Measurements from ENCODE around the gene SIDT2. TPM values are rescaled to one million over a fixed set of nuclear protein-coding genes. Genes with fewer than 3 reads are reported as not detected.

The SIDT2 gene
- total and polyA plus RNA-seq, 8 donors, result 15.1 to 310 (median 50.0) TPM

- TF ChIP-seq CTCF (IDR thresholded peaks at IDR 0.05) (no peak), POLR2A (IDR thresholded peaks at IDR 0.05) (no peak), EP300 (IDR thresholded peaks at IDR 0.05) (no peak), POLR2AphosphoS5 (IDR thresholded peaks at IDR 0.05) (no peak)
- peak; percentile 55 to 73 for DNase-seq
- Histone ChIP-seq H3K9me3 (no peaks in the 10 kb centered on the region), H3K4me3 (no peak overlapping the region), H3K4me1 (peaks cover 64 to 89% (median 79%) of the 10 kb centered on the region in 4 donors), H3K36me3 (peaks cover 38 to 68% (median 55%) of the 10 kb centered on the region in 4 donors), H3K27me3 (no peaks in the 10 kb centered on the region), H3K27ac (peak overlapping the region; percentile 73 to 99 (median 80))
- WGBS, 5 donors, result 54 to 73% (median 56%) methylated on average over 10 to 11 of the region's 11 CpGs
- intact Hi-C loops (cut with DNase I; ENCODE audit: low total_unique reads), result no loop called here
Observed at GRCh38 chr11:117183724-117184349, 5.3 kb downstream of the SIDT2 start.

GRCh38 chr11:117185736-117186430, 7.3 kb downstream of the SIDT2 start:
- Histone ChIP-seq H3K27ac (peak overlapping the region; percentile 60 to 99 (median 75)), H3K4me3 (no peak overlapping the region), H3K36me3 (peaks cover 58 to 88% (median 75%) of the 10 kb centered on the region in 4 donors), H3K4me1 (peaks cover 48 to 81% (median 66%) of the 10 kb centered on the region in 4 donors), H3K27me3 (no peaks in the 10 kb centered on the region), H3K9me3 (no peaks in the 10 kb centered on the region)
- WGBS, 5 donors, result 50 to 79% (median 53%) methylated on average over 5 of the region's 5 CpGs
- TF ChIP-seq POLR2AphosphoS5 (IDR thresholded peaks at IDR 0.05), result no peak
- TF ChIP-seq EP300 (IDR thresholded peaks at IDR 0.05), result no peak
- TF ChIP-seq POLR2A (IDR thresholded peaks at IDR 0.05), result no peak
- no peak for TF ChIP-seq CTCF (IDR thresholded peaks at IDR 0.05)
- peak; percentile 12 to 14 for DNase-seq
- intact Hi-C loops (cut with DNase I; ENCODE audit: low total_unique reads), result loop anchor here (5.0 kb wide), 1 partner anchor 41 kb away; no protein-coding TSS in a partner anchor

- Histone ChIP-seq H3K27me3 (no peaks in the 10 kb centered on the region), H3K27ac (peak overlapping the region; percentile 60 to 99 (median 75)), H3K4me1 (peaks cover 43 to 76% (median 61%) of the 10 kb centered on the region in 4 donors), H3K4me3 (no peak overlapping the region), H3K9me3 (no peaks in the 10 kb centered on the region), H3K36me3 (peaks cover 62 to 94% (median 80%) of the 10 kb centered on the region in 4 donors)
- intact Hi-C loops (cut with DNase I; ENCODE audit: low total_unique reads), result loop anchor here (5.0 kb wide), 1 partner anchor 41 kb away; no protein-coding TSS in a partner anchor
- peak in 1 of 2 donors; percentile 2 for DNase-seq
- no peak for TF ChIP-seq CTCF (IDR thresholded peaks at IDR 0.05)
- TF ChIP-seq EP300 (IDR thresholded peaks at IDR 0.05), result no peak
- no peak for TF ChIP-seq POLR2A (IDR thresholded peaks at IDR 0.05)
- TF ChIP-seq POLR2AphosphoS5 (IDR thresholded peaks at IDR 0.05), result no peak
- 93 to 100% (median 95%) methylated on average over 4 of the region's 4 CpGs for WGBS, 5 donors
Observed at GRCh38 chr11:117186431-117186761, 7.9 kb downstream of the SIDT2 start.

GRCh38 chr11:117187007-117187406, 8.5 kb downstream of the SIDT2 start:
- intact Hi-C loops (cut with DNase I; ENCODE audit: low total_unique reads), result loop anchor here (5.0 kb wide), 1 partner anchor 40 kb away; no protein-coding TSS in a partner anchor
- no peak overlapping the region for H3K4me3 ChIP-seq
- WGBS, 5 donors, result 26 to 71% (median 49%) methylated on average over 4 to 6 of the region's 6 CpGs
- H3K9me3 ChIP-seq, result no peaks in the 10 kb centered on the region
- peak overlapping the region in 4 of 5 donors; percentile 2 to 99 (median 78) for H3K27ac ChIP-seq
- H3K36me3 ChIP-seq, result peaks cover 63 to 94% (median 81%) of the 10 kb centered on the region in 4 donors
- peak in 1 of 2 donors; percentile 26 for DNase-seq
- TF ChIP-seq POLR2AphosphoS5 (IDR thresholded peaks at IDR 0.05), result no peak
- TF ChIP-seq EP300 (IDR thresholded peaks at IDR 0.05), result no peak
- TF ChIP-seq POLR2A (IDR thresholded peaks at IDR 0.05), result no peak
- no peak for TF ChIP-seq CTCF (IDR thresholded peaks at IDR 0.05)
- H3K4me1 ChIP-seq, result peaks cover 37 to 73% (median 55%) of the 10 kb centered on the region in 4 donors
- H3K27me3 ChIP-seq, result no peaks in the 10 kb centered on the region
